Upper lobe of right lung (tissue), 1 donor: Measurements from ENCODE around the gene FFAR3. TPM values are rescaled to one million over a fixed set of nuclear protein-coding genes. Genes with fewer than 3 reads are reported as not detected.

Experiments used
- ATAC-seq: fragments of 200-7000 bp; cut with Tn5 transposase; one replicate; pipeline ENCODE4 v1.9.1; 2020; ENCODE audit warnings: mild to moderate bottlenecking, moderate library complexity
- DNase-seq: peaks from one replicate; pipeline ENCODE4 v3.0.0-alpha.2; 2020
- H3K27ac ChIP-seq: fragments of 200-600 bp; one replicate; pipeline ENCODE4 v1.8.0; 2022
- H3K27me3 ChIP-seq: fragments of 200-600 bp; one replicate; pipeline ENCODE4 v1.8.0; 2022; ENCODE audit warnings: mild to moderate bottlenecking
- H3K36me3 ChIP-seq: fragments of 200-600 bp; one replicate; pipeline ENCODE4 v1.8.0; 2022
- H3K4me1 ChIP-seq: fragments of 200-600 bp; one replicate; pipeline ENCODE4 v1.8.0; 2022
- H3K4me3 ChIP-seq: fragments of 200-600 bp; one replicate; pipeline ENCODE4 v1.8.0; 2022; ENCODE audit warnings: mild to moderate bottlenecking
- H3K9me3 ChIP-seq: fragments of 200-600 bp; one replicate; pipeline ENCODE4 v1.8.0; 2022
- intact Hi-C: fragments of 100-400 bp; cut with DNase I; formaldehyde crosslinking; loops from one replicate; pipeline ENCODE4 v1.11.0; 2022
- total RNA-seq: library from RNA; stranded (reverse); fragmentation: NEBNext Ultra II Directional; extraction: Animal tissue kit (Norgen Biotek cat#: 25700); gene quantifications from one replicate; pipeline ENCODE4 v1.2.1, GENCODE V29; 2021
- TF ChIP-seq, protein P1 (sequence below): fragments of 200-600 bp; IDR thresholded peaks from one replicate; pipeline ENCODE4 v1.8.0; 2022; ENCODE audit warnings: antibody characterized with exemption
- donor health status: DM: no; HTN: yes; CAD: no; lungs with severe emphysema.

Gene FFAR3
- total RNA-seq, 1 donor from 2014 or later, result not detected

- H3K27ac ChIP-seq, result no peak overlapping the region
- ATAC-seq (no peak), DNase-seq (peak; percentile 56)
- intact Hi-C loops, result loop anchor here (10.0 kb wide), 2 partner anchors 115 to 145 kb away; partner anchors contain the start of gene KRTDAP
- no peaks in the 10 kb centered on the region for H3K36me3 ChIP-seq
- TF ChIP-seq, protein P1, sequence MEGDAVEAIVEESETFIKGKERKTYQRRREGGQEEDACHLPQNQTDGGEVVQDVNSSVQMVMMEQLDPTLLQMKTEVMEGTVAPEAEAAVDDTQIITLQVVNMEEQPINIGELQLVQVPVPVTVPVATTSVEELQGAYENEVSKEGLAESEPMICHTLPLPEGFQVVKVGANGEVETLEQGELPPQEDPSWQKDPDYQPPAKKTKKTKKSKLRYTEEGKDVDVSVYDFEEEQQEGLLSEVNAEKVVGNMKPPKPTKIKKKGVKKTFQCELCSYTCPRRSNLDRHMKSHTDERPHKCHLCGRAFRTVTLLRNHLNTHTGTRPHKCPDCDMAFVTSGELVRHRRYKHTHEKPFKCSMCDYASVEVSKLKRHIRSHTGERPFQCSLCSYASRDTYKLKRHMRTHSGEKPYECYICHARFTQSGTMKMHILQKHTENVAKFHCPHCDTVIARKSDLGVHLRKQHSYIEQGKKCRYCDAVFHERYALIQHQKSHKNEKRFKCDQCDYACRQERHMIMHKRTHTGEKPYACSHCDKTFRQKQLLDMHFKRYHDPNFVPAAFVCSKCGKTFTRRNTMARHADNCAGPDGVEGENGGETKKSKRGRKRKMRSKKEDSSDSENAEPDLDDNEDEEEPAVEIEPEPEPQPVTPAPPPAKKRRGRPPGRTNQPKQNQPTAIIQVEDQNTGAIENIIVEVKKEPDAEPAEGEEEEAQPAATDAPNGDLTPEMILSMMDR, result no peak
- H3K4me1 ChIP-seq, result no peaks in the 10 kb centered on the region
- H3K27me3 ChIP-seq, result no peaks in the 10 kb centered on the region
- H3K9me3 ChIP-seq, result no peaks in the 10 kb centered on the region
- no peak overlapping the region for H3K4me3 ChIP-seq
Observed at GRCh38 chr19:35349614-35350521, 8.4 kb upstream of the FFAR3 start.

DNA sequence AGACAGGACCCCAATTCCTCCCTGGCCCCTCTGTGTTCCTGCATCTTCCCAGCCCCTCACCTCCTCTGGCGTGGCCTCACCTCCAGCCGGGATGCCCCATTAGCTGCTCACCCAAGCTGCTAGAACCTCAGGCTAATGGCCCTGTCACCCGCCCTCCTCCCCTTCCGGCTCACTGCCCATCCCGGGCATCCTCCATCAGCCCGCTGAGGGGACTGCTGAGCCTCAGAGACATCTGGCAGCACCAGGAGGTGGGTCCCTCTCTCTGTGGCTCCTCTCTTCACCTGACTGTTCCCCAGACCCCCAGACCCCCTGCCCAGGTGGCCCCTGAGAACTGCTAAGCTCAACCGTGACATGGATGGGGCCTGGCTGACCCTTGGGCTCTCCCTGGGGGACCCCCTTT is 7.7 kb upstream of the FFAR3 start:
- Histone ChIP-seq H3K4me3 (no peak overlapping the region), H3K4me1 (no peaks in the 10 kb centered on the region), H3K9me3 (no peaks in the 10 kb centered on the region), H3K27ac (no peak overlapping the region), H3K27me3 (no peaks in the 10 kb centered on the region), H3K36me3 (no peaks in the 10 kb centered on the region)
- intact Hi-C loops, result loop anchor here (10.0 kb wide), 2 partner anchors 114 to 144 kb away; partner anchors contain the start of gene KRTDAP
- DNase-seq (peak; percentile 58), ATAC-seq (no peak)
- TF ChIP-seq, protein P1, result no peak

DNA sequence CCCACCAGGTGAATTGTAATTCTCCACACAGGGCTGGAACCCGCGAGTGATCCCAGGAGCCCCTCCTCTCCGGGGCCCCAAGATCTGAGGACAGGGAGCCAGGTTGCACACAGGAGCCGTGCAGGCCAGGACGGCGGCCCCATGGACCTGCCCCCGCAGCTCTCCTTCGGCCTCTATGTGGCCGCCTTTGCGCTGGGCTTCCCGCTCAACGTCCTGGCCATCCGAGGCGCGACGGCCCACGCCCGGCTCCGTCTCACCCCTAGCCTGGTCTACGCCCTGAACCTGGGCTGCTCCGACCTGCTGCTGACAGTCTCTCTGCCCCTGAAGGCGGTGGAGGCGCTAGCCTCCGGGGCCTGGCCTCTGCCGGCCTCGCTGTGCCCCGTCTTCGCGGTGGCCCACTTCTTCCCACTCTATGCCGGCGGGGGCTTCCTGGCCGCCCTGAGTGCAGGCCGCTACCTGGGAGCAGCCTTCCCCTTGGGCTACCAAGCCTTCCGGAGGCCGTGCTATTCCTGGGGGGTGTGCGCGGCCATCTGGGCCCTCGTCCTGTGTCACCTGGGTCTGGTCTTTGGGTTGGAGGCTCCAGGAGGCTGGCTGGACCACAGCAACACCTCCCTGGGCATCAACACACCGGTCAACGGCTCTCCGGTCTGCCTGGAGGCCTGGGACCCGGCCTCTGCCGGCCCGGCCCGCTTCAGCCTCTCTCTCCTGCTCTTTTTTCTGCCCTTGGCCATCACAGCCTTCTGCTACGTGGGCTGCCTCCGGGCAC is 6.7 kb upstream of the FFAR3 start:
- H3K36me3 ChIP-seq, result no peaks in the 10 kb centered on the region
- no peaks in the 10 kb centered on the region for H3K9me3 ChIP-seq
- ATAC-seq (no peak), DNase-seq (peak; percentile 57)
- no peaks in the 10 kb centered on the region for H3K4me1 ChIP-seq
- H3K27ac ChIP-seq, result no peak overlapping the region
- no peak overlapping the region for H3K4me3 ChIP-seq
- TF ChIP-seq, protein P1, result no peak
- intact Hi-C loops, result loop anchor here (10.0 kb wide), 2 partner anchors 113 to 143 kb away; partner anchors contain the start of gene KRTDAP
- H3K27me3 ChIP-seq, result no peaks in the 10 kb centered on the region

DNA sequence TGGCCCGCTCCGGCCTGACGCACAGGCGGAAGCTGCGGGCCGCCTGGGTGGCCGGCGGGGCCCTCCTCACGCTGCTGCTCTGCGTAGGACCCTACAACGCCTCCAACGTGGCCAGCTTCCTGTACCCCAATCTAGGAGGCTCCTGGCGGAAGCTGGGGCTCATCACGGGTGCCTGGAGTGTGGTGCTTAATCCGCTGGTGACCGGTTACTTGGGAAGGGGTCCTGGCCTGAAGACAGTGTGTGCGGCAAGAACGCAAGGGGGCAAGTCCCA is 6.1 kb upstream of the FFAR3 start:
- TF ChIP-seq, protein P1, result no peak
- intact Hi-C loops, result loop anchor here (10.0 kb wide), 2 partner anchors 113 to 143 kb away; partner anchors contain the start of gene KRTDAP

DNA sequence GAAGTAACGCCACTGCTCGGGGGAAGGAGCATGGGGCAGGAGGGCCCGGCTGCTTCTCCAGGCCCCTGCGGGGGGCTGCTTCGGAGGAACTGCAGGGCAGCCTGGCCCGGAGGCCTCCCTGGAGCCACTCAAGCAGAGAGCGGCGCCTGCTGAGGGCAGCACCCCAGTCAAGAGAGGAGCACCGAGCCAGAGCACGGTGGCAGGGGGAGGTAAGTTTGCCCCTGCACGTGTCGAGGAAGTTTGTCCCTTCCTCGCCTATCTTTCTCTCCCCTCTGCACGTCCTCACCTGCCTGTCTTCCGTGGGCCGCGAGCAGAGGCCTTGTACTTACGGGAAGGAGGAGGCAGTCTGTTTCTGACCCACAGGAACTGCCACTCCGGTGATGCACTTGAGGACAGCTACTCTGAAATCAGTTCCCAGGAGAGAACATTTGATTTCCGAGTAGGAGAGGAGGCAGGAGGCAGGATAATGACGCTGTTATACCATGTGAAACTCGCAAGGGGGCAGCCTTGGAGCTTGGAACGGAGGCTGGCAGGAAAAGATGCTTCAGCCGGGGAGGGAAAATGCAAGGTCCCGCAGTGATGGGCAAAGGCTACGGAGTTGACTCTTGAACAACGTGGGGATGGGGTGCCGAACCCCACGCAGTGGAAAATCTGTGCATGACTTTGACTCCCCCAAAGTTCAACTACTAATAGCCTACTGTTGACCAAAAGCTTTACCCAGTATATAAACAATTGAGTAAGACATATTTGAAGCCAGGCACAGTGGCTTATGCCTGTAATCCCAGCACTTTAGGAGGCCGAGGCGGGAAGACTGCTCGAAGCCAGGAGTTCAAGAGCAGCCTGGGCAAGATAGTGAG is 5.6 kb upstream of the FFAR3 start:
- TF ChIP-seq, protein P1, result peak; percentile 82
- ATAC-seq, result peak; percentile 86
- intact Hi-C loops, result loop anchor here (10.0 kb wide), 2 partner anchors 112 to 142 kb away; partner anchors contain the start of gene KRTDAP

More for the DNA sequence above, 6.1 kb upstream of the FFAR3 start:
- H3K4me3 ChIP-seq, result no peak overlapping the region
- ATAC-seq (no peak), DNase-seq (no peak)
- no peaks in the 10 kb centered on the region for H3K27me3 ChIP-seq
- no peaks in the 10 kb centered on the region for H3K36me3 ChIP-seq
- H3K4me1 ChIP-seq, result no peaks in the 10 kb centered on the region
- no peaks in the 10 kb centered on the region for H3K9me3 ChIP-seq
- no peak overlapping the region for H3K27ac ChIP-seq

More for the DNA sequence above, 5.6 kb upstream of the FFAR3 start:
- H3K4me3 ChIP-seq, result no peak overlapping the region
- peaks cover under 1% of the 10 kb centered on the region for H3K4me1 ChIP-seq
- H3K36me3 ChIP-seq, result no peaks in the 10 kb centered on the region
- peak; percentile 76 for DNase-seq
- no peaks in the 10 kb centered on the region for H3K9me3 ChIP-seq
- no peaks in the 10 kb centered on the region for H3K27me3 ChIP-seq
- no peak overlapping the region for H3K27ac ChIP-seq
